ENCODE results near the gene ZAR1L. TPM values are rescaled to one million over a fixed set of nuclear protein-coding genes. Genes with fewer than 3 reads are reported as not detected.

The ZAR1L gene
- total RNA-seq, 2 donors from 2014 or later, result not detected

GRCh38 chr13:32262619-32263018 is 52.5 kb downstream of the ZAR1L start:
- no peak for DNase-seq
- TF ChIP-seq, protein P1, sequence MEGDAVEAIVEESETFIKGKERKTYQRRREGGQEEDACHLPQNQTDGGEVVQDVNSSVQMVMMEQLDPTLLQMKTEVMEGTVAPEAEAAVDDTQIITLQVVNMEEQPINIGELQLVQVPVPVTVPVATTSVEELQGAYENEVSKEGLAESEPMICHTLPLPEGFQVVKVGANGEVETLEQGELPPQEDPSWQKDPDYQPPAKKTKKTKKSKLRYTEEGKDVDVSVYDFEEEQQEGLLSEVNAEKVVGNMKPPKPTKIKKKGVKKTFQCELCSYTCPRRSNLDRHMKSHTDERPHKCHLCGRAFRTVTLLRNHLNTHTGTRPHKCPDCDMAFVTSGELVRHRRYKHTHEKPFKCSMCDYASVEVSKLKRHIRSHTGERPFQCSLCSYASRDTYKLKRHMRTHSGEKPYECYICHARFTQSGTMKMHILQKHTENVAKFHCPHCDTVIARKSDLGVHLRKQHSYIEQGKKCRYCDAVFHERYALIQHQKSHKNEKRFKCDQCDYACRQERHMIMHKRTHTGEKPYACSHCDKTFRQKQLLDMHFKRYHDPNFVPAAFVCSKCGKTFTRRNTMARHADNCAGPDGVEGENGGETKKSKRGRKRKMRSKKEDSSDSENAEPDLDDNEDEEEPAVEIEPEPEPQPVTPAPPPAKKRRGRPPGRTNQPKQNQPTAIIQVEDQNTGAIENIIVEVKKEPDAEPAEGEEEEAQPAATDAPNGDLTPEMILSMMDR (IDR thresholded peaks at IDR 0.05), result no peak
- Histone ChIP-seq H3K36me3 (no peaks in the 10 kb centered on the region), H3K4me1 (no peaks in the 10 kb centered on the region), H3K27ac (no peak overlapping the region), H3K4me3 (no peak overlapping the region), H3K9ac (ENCODE audit: low read depth in 2 of 2, low read length in 2 of 2) (no peak overlapping the region), H3K9me3 (no peaks in the 10 kb centered on the region), H3K27me3 (no peaks in the 10 kb centered on the region)
- intact Hi-C loops (cut with DNase I), result no loop called here

DNA sequence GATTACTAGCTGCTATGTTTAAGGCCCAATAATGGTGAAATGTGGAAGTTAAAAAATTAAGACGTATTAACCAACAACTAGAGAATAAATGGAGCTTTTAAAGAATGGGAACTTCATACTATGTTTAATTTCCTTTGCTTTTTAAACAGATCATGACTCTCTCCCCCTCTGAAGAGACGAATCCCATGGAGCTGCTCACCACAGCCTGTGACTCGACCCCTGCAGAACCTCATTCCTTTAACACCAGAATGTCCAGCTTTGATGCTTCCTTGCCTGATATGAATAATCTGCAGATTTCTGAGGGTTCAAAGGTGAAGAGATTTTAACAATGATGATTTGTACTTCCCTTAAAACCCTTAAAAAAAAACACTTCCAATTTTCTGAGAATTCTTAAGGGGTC is 53.0 kb downstream of the ZAR1L start:
- peak overlapping the region; percentile 30 for H3K27ac ChIP-seq
- intact Hi-C loops (cut with DNase I), result no loop called here
- no peak overlapping the region for H3K9ac ChIP-seq (ENCODE audit: low read depth in 2 of 2, low read length in 2 of 2)
- no peaks in the 10 kb centered on the region for H3K9me3 ChIP-seq
- TF ChIP-seq, protein P1 (IDR thresholded peaks at IDR 0.05), result no peak
- DNase-seq, result no peak
- no peaks in the 10 kb centered on the region for H3K36me3 ChIP-seq
- H3K4me1 ChIP-seq, result no peaks in the 10 kb centered on the region
- no peak overlapping the region for H3K4me3 ChIP-seq
- no peaks in the 10 kb centered on the region for H3K27me3 ChIP-seq

- no peaks in the 10 kb centered on the region for H3K4me1 ChIP-seq
- TF ChIP-seq, protein P1 (IDR thresholded peaks at IDR 0.05), result no peak
- no peak overlapping the region for H3K9ac ChIP-seq (ENCODE audit: low read depth in 2 of 2, low read length in 2 of 2)
- H3K9me3 ChIP-seq, result no peaks in the 10 kb centered on the region
- no peaks in the 10 kb centered on the region for H3K36me3 ChIP-seq
- H3K4me3 ChIP-seq, result no peak overlapping the region
- intact Hi-C loops (cut with DNase I), result no loop called here
- no peaks in the 10 kb centered on the region for H3K27me3 ChIP-seq
- DNase-seq, result peak; percentile 58
- peak overlapping the region; percentile 30 for H3K27ac ChIP-seq
Measured at GRCh38 chr13:32261567-32261966, 53.6 kb downstream of the ZAR1L start.

- no peak overlapping the region for H3K4me3 ChIP-seq
- H3K27ac ChIP-seq, result no peak overlapping the region
- H3K27me3 ChIP-seq, result no peaks in the 10 kb centered on the region
- no peaks in the 10 kb centered on the region for H3K36me3 ChIP-seq
- DNase-seq, result no peak
- intact Hi-C loops (cut with DNase I), result loop anchor here (10.0 kb wide), 1 partner anchor 276 kb away; the partner anchor contains the start of gene N4BP2L2
- H3K9ac ChIP-seq (ENCODE audit: low read depth in 2 of 2, low read length in 2 of 2), result no peak overlapping the region
- H3K9me3 ChIP-seq, result no peaks in the 10 kb centered on the region
- H3K4me1 ChIP-seq, result no peaks in the 10 kb centered on the region
- TF ChIP-seq, protein P1 (IDR thresholded peaks at IDR 0.05), result no peak
Measured at GRCh38 chr13:32259116-32259515, 56.0 kb downstream of the ZAR1L start.

DNA sequence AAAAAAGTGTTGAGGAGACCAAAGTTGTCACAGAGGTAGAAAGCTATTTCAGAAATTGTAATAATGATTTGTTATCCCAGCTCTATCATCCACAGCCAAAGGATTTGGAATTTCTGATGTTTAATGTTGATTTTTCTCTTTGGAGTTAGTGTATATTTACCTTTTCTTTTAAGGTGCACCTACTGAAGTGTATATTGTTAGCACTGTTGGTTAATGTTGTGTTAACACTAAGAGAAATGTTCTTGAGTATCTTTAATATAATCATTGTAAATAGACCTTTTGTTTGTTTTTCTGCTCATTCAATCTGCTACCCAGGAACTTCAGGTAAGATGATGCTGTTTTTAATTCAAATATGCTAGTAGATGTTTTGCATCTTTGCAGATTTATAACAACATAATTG is 57.5 kb downstream of the ZAR1L start:
- intact Hi-C loops (cut with DNase I), result loop anchor here (10.0 kb wide), 1 partner anchor 277 kb away; the partner anchor contains the start of gene N4BP2L2
- H3K4me1 ChIP-seq, result no peaks in the 10 kb centered on the region

More for the DNA sequence above, 57.5 kb downstream of the ZAR1L start:
- H3K9ac ChIP-seq (ENCODE audit: low read depth in 2 of 2, low read length in 2 of 2), result no peak overlapping the region
- TF ChIP-seq, protein P1 (IDR thresholded peaks at IDR 0.05), result no peak
- DNase-seq, result no peak
- no peak overlapping the region for H3K4me3 ChIP-seq
- H3K27ac ChIP-seq, result no peak overlapping the region
- no peaks in the 10 kb centered on the region for H3K27me3 ChIP-seq
- H3K36me3 ChIP-seq, result no peaks in the 10 kb centered on the region
- H3K9me3 ChIP-seq, result no peaks in the 10 kb centered on the region

Measured in colonic mucosa (tissue), 4 donors.